ENCODE measurements around the gene HKDC1. TPM values are rescaled to one million over a fixed set of nuclear protein-coding genes. Genes with fewer than 3 reads are reported as not detected.
"Not testable (repeated sequence)": the region's sequence is repeated elsewhere in the genome, so short reads cannot be mapped to it uniquely, and the experiment has no call there.

The HKDC1 gene
- total RNA-seq, 1 experiment from 2014 or later, result 7.6 TPM

DNA sequence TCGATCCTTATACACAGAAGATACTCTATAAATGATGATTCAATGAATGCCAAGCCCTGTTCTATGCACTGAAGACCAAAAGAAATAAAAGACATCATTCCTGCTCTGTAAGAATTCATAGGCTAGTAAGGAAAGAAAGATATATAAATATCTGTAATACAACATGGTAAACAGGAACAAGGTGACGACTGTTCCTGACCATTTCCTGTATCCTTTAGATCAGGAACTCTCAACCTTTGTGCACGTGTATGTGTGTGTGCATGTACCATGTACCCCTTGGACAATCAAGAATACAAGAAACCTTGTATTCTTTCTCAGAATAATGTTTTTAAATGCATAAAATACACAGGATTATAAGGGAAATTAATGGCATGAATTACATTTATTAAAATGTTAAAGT lies 50.9 kb downstream of the HKDC1 start:
- DNase-seq (ENCODE audit: extremely low read depth, low read depth), result no peak

- no peak for DNase-seq (ENCODE audit: extremely low read depth, low read depth)
Observed at GRCh38 chr10:69272624-69273023, 52.5 kb downstream of the HKDC1 start.

DNA sequence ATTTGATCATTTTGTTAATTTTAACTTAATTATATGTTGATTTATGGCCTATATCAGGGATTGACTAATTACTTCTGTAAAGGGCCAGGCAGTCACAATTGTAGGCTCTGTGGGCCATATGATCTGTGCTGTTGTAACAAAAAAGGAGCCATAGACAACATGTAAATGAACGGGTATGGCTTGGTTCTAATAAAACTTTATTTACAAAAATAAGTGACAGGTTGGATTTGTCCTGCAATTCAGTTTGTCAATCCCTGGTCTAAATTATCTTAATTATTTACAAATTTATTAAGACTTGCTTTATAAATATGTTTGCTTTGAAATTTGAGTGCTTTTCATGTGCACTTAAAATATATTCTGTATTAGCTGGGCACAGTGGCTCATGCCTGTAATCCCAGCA lies 55.3 kb downstream of the HKDC1 start:
- DNase-seq (ENCODE audit: extremely low read depth, low read depth), result no peak

- DNase-seq (ENCODE audit: extremely low read depth, low read depth), result no peak
Observed at GRCh38 chr10:69276503-69276902, 56.4 kb downstream of the HKDC1 start.

DNA sequence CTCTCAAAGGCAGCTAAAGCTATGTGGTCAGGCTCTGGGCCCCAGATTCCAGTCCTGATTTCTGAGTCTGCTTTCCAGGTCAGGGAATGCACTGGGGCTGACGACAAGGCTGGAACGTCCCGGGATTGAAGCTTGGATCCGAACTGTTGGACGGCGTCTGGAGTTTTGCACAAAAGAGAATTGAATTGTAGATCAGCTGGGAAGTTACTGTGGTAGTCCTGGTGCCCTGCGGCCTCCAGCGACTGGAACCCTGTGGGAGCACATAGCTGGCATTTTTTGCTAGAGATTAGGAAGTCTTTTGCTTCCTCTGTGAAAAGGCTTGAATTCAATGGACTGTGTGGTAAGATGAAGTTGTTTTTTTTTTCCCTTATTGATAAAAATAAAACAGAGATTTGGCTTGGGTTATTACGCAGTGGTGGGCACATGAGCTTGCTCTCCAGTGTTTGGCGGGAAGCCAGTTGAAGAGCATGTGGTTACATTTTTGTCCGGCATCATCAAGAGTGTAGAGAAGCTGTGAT lies 58.4 kb downstream of the HKDC1 start, which contains the start of gene HK1:
TSS of gene HK1 (plus strand) at position 51 of the 518 bp plus-strand sequence.
- DNase-seq (ENCODE audit: extremely low read depth, low read depth), result no peak

DNA sequence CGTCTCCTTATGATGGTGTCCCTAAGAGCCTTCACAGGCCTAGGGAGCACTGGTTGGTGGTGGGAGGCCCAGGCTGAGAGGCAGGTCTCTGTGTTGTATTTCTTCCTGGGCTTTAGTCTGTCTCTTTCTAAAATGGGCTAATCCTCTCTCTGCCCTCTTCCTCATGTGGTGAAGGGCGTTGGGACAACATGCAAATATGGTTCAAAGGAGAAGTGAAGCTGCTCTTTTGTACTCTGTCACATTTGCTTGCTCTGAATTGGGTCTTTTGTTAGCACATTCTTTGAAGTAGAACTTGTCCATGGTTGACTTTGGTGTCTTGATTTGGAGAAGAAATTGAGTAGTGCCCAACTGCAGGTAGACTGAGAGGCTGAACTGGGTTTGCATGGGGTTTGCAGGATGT lies 59.0 kb downstream of the HKDC1 start:
- no peak for DNase-seq (ENCODE audit: extremely low read depth, low read depth)

DNA sequence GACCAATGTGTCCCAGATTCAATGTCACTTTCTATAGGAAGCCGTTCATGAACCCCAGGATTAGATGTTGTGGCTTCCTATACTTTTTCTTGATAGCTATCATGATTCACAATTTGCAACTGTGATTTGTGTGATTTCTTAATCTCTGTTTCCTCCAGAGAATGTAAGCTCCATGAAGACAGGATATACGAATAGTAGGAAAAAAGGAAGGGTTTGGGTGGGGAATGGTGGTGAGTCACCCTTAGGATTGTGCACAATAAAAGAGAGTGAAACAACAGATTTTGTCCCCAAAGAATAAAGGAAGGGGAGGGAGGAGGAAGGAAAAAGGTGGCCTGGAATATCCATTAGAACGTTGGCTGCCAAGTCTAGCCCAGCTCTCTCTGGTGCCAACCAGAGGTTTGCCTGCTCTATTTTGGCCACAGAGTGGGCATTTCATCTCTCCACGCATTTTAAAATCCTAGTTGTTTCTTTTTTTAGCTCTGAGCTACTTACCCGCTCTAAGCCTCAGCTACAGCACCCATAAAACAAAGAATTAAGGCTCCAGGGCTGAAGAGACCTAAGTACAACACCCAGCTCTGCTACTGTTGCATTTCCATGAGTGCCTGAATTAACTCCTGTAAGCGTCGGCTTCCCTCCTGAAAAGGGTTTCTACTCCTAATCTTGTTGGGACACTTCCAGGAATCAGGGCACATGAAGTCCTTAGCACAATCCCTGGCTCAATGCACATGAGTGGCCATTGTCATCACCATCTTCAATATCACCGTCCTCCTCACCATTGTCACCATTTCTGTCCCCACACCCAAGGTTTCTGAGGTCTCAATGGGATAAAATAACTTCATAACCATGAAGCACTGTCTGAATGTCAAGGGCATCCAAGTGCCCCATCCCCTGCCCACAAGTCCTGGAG lies 61.6 kb downstream of the HKDC1 start:
- no peak for DNase-seq (ENCODE audit: extremely low read depth, low read depth)

- DNase-seq (ENCODE audit: extremely low read depth, low read depth), result not testable (repeated sequence)
Observed at GRCh38 chr10:69284402-69284801, 64.3 kb downstream of the HKDC1 start.

DNA sequence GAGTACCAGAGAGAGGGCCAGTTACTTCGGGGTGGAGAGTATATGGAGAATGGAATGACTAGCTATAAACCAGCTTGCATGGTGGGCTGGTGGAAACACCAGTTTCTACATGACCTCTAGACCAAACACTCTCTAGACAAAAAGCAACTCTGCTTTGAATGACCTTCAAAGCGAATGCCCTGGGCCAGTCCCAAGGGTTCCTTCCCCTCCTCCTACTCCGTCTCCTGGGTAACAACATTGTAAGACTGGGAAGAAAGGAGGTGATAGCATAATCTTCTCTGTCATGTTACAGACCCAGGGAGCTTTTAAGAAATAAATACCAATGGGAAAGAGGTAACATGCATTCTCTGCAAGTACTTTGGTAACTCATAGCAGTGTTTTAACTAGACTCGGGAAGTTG lies 65.6 kb downstream of the HKDC1 start:
- DNase-seq (ENCODE audit: extremely low read depth, low read depth), result no peak

GRCh38 chr10:69287181-69287580 lies 67.0 kb downstream of the HKDC1 start:
- DNase-seq (ENCODE audit: extremely low read depth, low read depth), result no peak

GRCh38 chr10:69290993-69291392 lies 70.9 kb downstream of the HKDC1 start:
- no peak for DNase-seq (ENCODE audit: extremely low read depth, low read depth)

DNA sequence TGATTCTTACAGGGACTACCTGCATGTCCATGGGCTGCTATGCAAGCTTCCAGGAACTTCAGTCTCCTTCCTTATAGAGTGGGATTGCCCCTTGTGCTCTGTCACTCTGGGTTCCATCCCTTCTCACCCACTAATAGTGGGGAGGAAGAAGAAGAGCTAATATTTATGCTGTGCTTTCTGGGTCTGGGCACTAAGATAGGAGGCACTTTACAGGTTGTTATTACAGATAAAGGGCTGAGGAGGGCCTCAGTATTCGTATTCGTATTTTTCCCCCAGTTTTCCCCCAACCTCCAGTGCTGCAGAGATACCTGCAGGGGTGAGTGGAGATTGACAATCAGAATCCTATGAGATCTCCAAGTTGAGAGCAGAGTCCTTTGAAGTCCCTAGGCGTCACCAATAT lies 72.3 kb downstream of the HKDC1 start:
- DNase-seq (ENCODE audit: extremely low read depth, low read depth), result no peak

- DNase-seq (ENCODE audit: extremely low read depth, low read depth), result no peak
Observed at GRCh38 chr10:69295027-69295636, 75.0 kb downstream of the HKDC1 start.

GRCh38 chr10:69303632-69304051 lies 83.5 kb downstream of the HKDC1 start:
- DNase-seq (ENCODE audit: extremely low read depth, low read depth), result no peak

DNA sequence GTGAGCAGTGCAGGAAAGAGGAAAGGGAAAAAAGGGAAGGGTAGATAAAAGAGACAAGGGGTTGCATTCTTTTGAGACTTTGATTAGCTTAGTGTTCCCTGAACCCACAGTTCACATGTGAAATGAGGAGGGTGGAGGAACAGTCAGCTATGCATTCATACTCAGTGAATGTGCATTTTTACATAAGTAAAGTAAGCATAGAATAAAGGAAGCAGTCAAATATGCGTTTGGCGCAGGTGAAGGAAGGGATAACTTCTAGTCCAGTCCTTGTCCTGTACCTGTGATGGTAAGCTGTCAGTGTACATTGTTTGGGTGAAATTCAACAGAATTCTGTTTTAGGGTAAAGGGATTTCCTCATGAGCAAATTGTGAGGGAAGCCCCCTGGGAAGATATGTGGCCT lies 86.3 kb downstream of the HKDC1 start:
- DNase-seq (ENCODE audit: extremely low read depth, low read depth), result no peak

- DNase-seq (ENCODE audit: extremely low read depth, low read depth), result no peak
Observed at GRCh38 chr10:69307434-69307833, 87.3 kb downstream of the HKDC1 start.

DNA sequence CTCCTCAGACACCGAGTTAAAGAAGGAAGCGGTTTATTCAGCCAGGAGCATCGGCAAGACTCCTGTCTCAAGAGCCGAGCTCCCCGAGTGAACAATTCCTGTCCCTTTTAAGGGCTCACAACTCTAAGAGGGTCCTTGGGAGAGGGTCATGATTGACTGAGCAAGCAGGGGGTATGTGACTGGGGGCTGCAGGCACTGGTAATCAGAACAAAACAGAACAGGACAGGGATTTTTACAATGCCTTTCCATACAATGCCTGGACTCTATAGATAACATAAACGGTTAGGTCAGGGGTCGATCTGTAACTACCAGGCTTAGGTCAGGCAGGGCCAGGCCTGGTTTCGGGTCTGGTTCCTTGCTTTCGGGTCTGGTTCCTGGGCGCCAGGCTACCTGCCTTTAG lies 88.2 kb downstream of the HKDC1 start:
- DNase-seq (ENCODE audit: extremely low read depth, low read depth), result not testable (repeated sequence)

DNA sequence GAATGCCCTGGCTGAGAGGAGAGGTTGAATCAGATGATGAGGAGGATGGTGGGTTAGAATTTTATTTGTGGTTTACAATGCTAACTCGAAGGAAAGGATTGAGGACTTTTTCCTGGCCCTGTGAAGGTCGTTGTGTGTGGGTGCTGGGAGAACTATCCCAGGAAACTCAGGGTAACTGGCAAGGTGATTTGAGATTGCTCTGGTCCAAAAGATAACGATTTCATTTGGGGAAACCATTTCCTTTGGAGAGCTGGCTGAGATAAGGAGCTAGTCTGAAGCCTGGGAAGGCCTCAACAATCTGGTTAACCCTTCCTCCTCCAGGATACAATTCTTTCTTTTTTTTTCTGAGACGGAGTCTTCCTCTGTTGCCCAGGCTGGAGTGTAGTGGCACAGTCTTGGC lies 91.2 kb downstream of the HKDC1 start:
- DNase-seq (ENCODE audit: extremely low read depth, low read depth), result no peak

DNA sequence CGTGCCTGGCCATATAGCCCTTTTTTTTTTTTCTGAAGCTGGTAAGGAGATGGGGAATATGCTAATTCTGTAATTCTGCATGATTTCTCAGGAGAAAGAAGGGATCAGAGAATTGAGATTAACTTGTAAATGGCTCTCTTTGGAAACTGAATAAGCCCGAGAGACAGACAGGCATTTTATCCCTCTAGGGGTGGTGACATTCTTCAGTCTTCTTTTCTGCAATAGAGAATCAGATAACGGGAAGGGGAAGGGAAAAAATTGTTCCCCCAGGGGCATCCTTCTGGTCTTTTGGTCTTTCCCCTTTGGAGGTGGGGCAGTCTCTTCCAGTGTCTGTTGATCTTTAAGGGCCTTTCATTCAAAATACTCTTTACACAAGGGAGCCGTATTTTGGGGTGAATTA lies 92.4 kb downstream of the HKDC1 start:
- no peak for DNase-seq (ENCODE audit: extremely low read depth, low read depth)

- DNase-seq (ENCODE audit: extremely low read depth, low read depth), result no peak
Observed at GRCh38 chr10:69315100-69315542, 95.0 kb downstream of the HKDC1 start.

DNA sequence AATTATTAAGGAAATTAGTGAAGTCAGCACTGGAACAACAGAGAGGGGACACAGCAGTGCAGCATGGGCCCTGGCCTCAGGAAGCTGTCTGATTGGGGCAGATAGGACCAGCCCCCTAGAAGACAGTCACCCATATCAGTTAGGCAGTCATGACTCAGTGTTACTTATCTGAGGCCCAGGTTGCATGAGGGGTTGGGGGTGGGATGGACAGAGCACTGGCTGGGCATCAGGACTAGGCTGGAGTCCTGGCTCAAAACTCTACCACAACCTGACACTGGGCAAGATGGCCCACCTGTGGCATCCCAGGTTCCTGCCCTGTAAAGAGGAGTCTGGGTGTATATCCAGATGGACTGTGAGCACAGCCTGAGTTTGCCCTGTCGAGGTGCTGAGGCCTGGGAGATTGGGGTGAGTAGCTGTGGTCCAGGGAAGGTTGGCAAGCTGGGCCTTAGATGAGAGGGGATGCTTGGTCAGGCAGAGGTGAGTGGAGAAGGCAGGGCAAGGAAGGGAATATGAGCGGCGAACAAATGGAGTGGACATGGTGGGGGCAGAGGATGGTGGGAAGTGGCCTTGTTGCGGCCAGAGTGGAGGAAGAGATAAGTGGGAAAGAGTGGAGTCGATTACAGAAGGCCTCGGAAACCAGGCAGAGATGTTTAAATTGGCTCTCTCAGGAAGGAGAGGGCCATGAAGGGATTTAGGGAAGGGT lies 95.6 kb downstream of the HKDC1 start:
- no peak for DNase-seq (ENCODE audit: extremely low read depth, low read depth)
